GM19452 (cell line): ENCODE measurements around the gene TNFSF11.

ENCODE experiments used
- ATAC-seq: cut with Tn5 transposase; IDR thresholded peaks from one replicate; pipeline ENCODE4 v1.9.1; 2021; ENCODE audit not compliant: unreplicated experiment

The TNFSF11 gene

GRCh38 chr13:42651936-42652641 is 78.1 kb downstream of the TNFSF11 start:
- ATAC-seq, result no peak

GRCh38 chr13:42652642-42653415 is 78.9 kb downstream of the TNFSF11 start:
- ATAC-seq, result no peak

GRCh38 chr13:42653679-42654078 is 79.7 kb downstream of the TNFSF11 start:
- ATAC-seq, result no peak

- no peak for ATAC-seq
Measured at GRCh38 chr13:42654212-42654611, 80.3 kb downstream of the TNFSF11 start.

- no peak for ATAC-seq
Measured at GRCh38 chr13:42654722-42655121, 80.8 kb downstream of the TNFSF11 start.

- ATAC-seq, result no peak
Measured at GRCh38 chr13:42656161-42656560, 82.2 kb downstream of the TNFSF11 start.

- no peak for ATAC-seq
Measured at GRCh38 chr13:42656958-42657357, 83.0 kb downstream of the TNFSF11 start.
